ENCODE results near the gene CAPN10. TPM values are rescaled to one million over a fixed set of nuclear protein-coding genes. Genes with fewer than 3 reads are reported as not detected.

The CAPN10 gene
- total and polyA plus RNA-seq, 2 donors (not counting 3 experiments of a cell fraction or from before 2014, with no cell fraction given): 25.2 to 39.9 TPM

DNA sequence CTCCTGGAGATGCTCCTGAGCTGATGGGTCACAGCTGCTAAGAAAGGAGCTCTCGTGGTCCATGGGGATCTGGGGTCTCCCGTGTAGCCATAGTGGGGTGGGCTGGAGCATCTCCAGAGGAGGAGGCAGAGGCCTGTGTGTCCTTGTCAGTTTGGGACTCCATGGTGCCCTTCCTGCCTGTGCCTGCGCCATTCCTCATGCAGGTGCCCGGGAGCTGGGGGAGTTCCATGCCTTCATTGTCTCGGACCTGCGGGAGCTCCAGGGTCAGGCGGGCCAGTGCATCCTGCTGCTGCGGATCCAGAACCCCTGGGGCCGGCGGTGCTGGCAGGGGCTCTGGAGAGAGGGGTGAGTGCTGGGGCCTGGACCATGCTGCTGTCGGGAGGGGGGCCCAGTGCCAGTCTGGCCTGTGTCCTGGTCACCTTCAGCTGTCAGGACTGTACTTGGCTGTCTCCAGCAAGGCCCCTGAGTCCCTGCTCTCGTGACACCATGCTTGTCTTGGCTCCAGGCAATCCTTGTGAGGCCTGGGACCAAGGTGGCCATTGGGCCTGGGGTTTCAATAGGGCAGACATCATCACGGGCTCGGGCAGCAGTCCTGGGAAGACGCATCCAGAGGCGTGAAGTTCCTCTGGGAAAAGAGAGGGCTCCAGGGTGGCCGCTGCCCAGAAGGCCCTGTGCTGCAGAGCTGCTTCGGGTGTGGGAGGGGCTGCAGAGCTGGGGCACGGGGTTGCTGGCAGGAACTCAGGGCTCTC is 7.3 kb downstream of the CAPN10 start:
- CTCF ChIA-PET: no interaction called here
- Histone ChIP-seq H3K9me1 (replicated peaks; ENCODE audit: control insufficient read depth, extremely low read depth, insufficient read depth, low read length) (no peaks in the 10 kb centered on the region), H3K4me1 (ENCODE audit: control insufficient read depth, extremely low read depth, insufficient read depth, low read length) (no peaks in the 10 kb centered on the region), H2AFZ (ENCODE audit: low read depth, low read length) (no peak overlapping the region), H3K4me3 (replicated peaks in 1 of 3; ENCODE audit: insufficient read depth in 1 of 3, low read depth in 1 of 3, low read length in 3 of 3) (no peak overlapping the region), H3K27me3 (ENCODE audit: control insufficient read depth in 2 of 2, insufficient read depth in 2 of 2, low read length in 2 of 2) (no peaks in the 10 kb centered on the region), H3K4me2 (ENCODE audit: insufficient read depth, low read length) (no peak overlapping the region), H4K20me1 (replicated peaks; ENCODE audit: control insufficient read depth, extremely low read depth, insufficient read depth, low read length) (no peaks in the 10 kb centered on the region), H3K27ac (ENCODE audit: insufficient read depth, low read depth, low read length) (no peak overlapping the region), H3K9ac (replicated peaks; ENCODE audit: extremely low read depth, insufficient read depth, low read length) (no peak overlapping the region), H3K79me2 (ENCODE audit: control insufficient read depth, insufficient read depth, low read length) (peaks cover 14% of the 10 kb centered on the region), H3K9me3 (replicated peaks; ENCODE audit: control insufficient read depth, insufficient read depth, low read length) (no peaks in the 10 kb centered on the region), H3K36me3 (ENCODE audit: control insufficient read depth in 2 of 2, extremely low read depth in 1 of 2, insufficient read depth in 2 of 2, low read length in 2 of 2) (peaks cover 2 to 25% of the 10 kb centered on the region in 2 experiments)
- BruUV-seq (replicated peaks): no TSS peak
- DNase-seq (ENCODE audit: low read depth, low spot score) (no peak), FAIRE-seq (no peak)
- no peak for TF ChIP-seq JUN (IDR thresholded peaks at IDR 0.05; ENCODE audit: borderline replicate concordance, insufficient read depth, insufficient read length, low read depth)
- TF ChIP-seq EZH2 (IDR thresholded peaks at IDR 0.05; ENCODE audit: borderline replicate concordance, low read depth, low read length, severe bottlenecking): no peak
- TF ChIP-seq POLR2A (IDR thresholded peaks at IDR 0.05; ENCODE audit: low read depth, low read length): no peak
- no peak for TF ChIP-seq GATA2 (IDR thresholded peaks at IDR 0.05; ENCODE audit: insufficient read depth, insufficient read length, low read depth, low read length)
- no peak for TF ChIP-seq MYC (IDR thresholded peaks at IDR 0.05; ENCODE audit: low read depth, low read length)
- TF ChIP-seq, protein P1, sequence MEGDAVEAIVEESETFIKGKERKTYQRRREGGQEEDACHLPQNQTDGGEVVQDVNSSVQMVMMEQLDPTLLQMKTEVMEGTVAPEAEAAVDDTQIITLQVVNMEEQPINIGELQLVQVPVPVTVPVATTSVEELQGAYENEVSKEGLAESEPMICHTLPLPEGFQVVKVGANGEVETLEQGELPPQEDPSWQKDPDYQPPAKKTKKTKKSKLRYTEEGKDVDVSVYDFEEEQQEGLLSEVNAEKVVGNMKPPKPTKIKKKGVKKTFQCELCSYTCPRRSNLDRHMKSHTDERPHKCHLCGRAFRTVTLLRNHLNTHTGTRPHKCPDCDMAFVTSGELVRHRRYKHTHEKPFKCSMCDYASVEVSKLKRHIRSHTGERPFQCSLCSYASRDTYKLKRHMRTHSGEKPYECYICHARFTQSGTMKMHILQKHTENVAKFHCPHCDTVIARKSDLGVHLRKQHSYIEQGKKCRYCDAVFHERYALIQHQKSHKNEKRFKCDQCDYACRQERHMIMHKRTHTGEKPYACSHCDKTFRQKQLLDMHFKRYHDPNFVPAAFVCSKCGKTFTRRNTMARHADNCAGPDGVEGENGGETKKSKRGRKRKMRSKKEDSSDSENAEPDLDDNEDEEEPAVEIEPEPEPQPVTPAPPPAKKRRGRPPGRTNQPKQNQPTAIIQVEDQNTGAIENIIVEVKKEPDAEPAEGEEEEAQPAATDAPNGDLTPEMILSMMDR (IDR thresholded peaks at IDR 0.05; ENCODE audit: extremely low read depth in 1 of 2, insufficient read depth in 1 of 2, low read depth in 1 of 2, low read length in 2 of 2): no peak
- no peak for TF ChIP-seq POLR2AphosphoS5 (IDR thresholded peaks at IDR 0.05; ENCODE audit: insufficient read depth, low read depth, low read length)
- no peak for TF ChIP-seq FOS (IDR thresholded peaks at IDR 0.05; ENCODE audit: borderline replicate concordance, insufficient read depth, low read length)
- TF ChIP-seq, protein P2, sequence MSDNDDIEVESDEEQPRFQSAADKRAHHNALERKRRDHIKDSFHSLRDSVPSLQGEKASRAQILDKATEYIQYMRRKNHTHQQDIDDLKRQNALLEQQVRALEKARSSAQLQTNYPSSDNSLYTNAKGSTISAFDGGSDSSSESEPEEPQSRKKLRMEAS (IDR thresholded peaks at IDR 0.05; ENCODE audit: insufficient read depth, insufficient read length): no peak
- dilution Hi-C loops (cut with MboI; ENCODE audit: extremely low pct_ligation_motif_present, low sequenced_read_pairs) (no loop called here), intact Hi-C loops (cut with micrococcal nuclease) (no loop called here)
- POLR2A ChIA-PET: no interaction called here

Measured in endothelial cell of umbilical vein (primary cell).